Measurements from ENCODE around the gene CSK.

DNA sequence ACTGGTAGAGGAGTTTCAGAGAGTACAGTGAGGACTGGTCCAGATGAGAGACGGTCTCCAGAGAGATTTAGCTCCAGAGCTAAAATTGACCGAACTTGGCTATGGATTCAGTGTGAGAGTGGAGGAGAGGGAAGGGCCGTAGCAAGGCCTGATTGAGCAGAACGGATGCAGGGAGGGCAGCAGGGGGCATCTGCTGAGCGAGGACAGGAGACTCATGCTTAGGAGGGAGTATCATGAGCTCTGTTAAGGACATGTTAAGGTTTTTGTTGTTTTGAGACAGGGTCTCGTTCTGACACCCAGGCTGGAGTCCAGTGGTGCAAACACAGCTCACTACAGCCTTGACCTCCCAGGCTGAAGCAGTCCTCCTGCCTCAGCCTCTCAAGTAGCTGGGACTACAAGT is 23.1 kb downstream of the CSK start:
- TF ChIP-seq, protein P1, sequence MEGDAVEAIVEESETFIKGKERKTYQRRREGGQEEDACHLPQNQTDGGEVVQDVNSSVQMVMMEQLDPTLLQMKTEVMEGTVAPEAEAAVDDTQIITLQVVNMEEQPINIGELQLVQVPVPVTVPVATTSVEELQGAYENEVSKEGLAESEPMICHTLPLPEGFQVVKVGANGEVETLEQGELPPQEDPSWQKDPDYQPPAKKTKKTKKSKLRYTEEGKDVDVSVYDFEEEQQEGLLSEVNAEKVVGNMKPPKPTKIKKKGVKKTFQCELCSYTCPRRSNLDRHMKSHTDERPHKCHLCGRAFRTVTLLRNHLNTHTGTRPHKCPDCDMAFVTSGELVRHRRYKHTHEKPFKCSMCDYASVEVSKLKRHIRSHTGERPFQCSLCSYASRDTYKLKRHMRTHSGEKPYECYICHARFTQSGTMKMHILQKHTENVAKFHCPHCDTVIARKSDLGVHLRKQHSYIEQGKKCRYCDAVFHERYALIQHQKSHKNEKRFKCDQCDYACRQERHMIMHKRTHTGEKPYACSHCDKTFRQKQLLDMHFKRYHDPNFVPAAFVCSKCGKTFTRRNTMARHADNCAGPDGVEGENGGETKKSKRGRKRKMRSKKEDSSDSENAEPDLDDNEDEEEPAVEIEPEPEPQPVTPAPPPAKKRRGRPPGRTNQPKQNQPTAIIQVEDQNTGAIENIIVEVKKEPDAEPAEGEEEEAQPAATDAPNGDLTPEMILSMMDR (conservative IDR thresholded peaks at IDR 0.05; ENCODE audit: low read length), result no peak
- no peak for TF ChIP-seq EZH2phosphoT487 (IDR thresholded peaks at IDR 0.05; ENCODE audit: borderline replicate concordance, low read depth, low read length)

Measured in OCI-LY7 (cell line).